B cell (primary cell): ENCODE measurements around the gene USP36. TPM values are rescaled to one million over a fixed set of nuclear protein-coding genes. Genes with fewer than 3 reads are reported as not detected.
A peak's percentile ranks its signal among the peaks of the same experiment; 100 is the strongest.

Experiments
- ATAC-seq: fragments of 200-7000 bp; cut with Tn5 transposase; one replicate; pipeline ENCODE4 v1.10.0; 2021; ENCODE audit warnings: low read depth, mild to moderate bottlenecking, moderate number of reproducible peaks, moderate library complexity
- CTCF ChIA-PET: fragments of 350-600 bp; sonication (Branson Sonifier 250); formaldehyde crosslinking; loops from one replicate; lab custom pipeline; 2021; ENCODE audit warnings: antibody characterized with exemption, inconsistent platforms; lab: Charles Lee
- POLR2A ChIA-PET: fragments of 350-600 bp; sonication (Branson Sonifier 250); formaldehyde crosslinking; loops from one replicate; lab custom pipeline; 2021; ENCODE audit warnings: antibody characterized with exemption; lab: Charles Lee
- DNase-seq: peaks from one replicate; pipeline ENCODE4 v3.0.0; 2013
- H2AFZ ChIP-seq: 2 replicates; pipeline ENCODE4 v1.6.1; 2012; ENCODE audit warnings: mild to moderate bottlenecking, low read depth, low read length; ENCODE audit not compliant: insufficient read depth, poor library complexity, severe bottlenecking
- H3K27ac ChIP-seq, 2 donors: 1 replicate in 1 of 2; 2 replicates in 1 of 2; pipeline ENCODE4 v1.5.1; 2012 to 2013; ENCODE audit warnings: low read length in 2 of 2, mild to moderate bottlenecking in 2 of 2, moderate library complexity in 1 of 2
- H3K27me3 ChIP-seq, 4 experiments: fragments of 200-600 bp in 1 of 4; sonication (generic) in 1 of 4; replicated peaks in 1 of 4; 1 replicate in 2 of 4; 2 replicates in 2 of 4; pipeline versions ENCODE4 v1.6.1 to v1.7.0; 2013 to 2016; ENCODE audit warnings: low read length in 3 of 4, mild to moderate bottlenecking in 2 of 4, mixed read lengths in 1 of 4, moderate library complexity in 1 of 4; ENCODE audit not compliant: insufficient read depth in 4 of 4, control insufficient read depth in 3 of 4; ENCODE audit errors: control extremely low read depth in 1 of 4
- H3K36me3 ChIP-seq, 2 experiments: replicated peaks in 1 of 2; 1 replicate in 1 of 2; 2 replicates in 1 of 2; pipeline versions ENCODE4 v1.6.1 to v1.7.1; 2013; ENCODE audit warnings: low read length in 1 of 2; ENCODE audit not compliant: insufficient read depth in 2 of 2, control insufficient read depth in 1 of 2; ENCODE audit errors: control extremely low read depth in 1 of 2, extremely low read depth in 1 of 2
- H3K4me1 ChIP-seq, 2 donors: fragments of 200-600 bp in 1 of 2; sonication (generic) in 1 of 2; 1 replicate in 1 of 2; 2 replicates in 1 of 2; pipeline versions ENCODE4 v1.5.1 to v1.6.1; 2013 to 2017; ENCODE audit warnings: low read length in 2 of 2; ENCODE audit not compliant: control insufficient read depth in 2 of 2, insufficient read depth in 2 of 2
- H3K4me2 ChIP-seq: replicated peaks from 2 replicates; pipeline ENCODE3; 2012; ENCODE audit warnings: mild to moderate bottlenecking, low read depth, low read length; ENCODE audit not compliant: poor library complexity, severe bottlenecking
- H3K4me3 ChIP-seq, 5 experiments: fragments of 200-600 bp in 1 of 5; sonication (generic) in 1 of 5; 1 replicate in 3 of 5; 2 replicates in 2 of 5; pipeline versions ENCODE4 v1.5.1 to v1.7.0; 2011 to 2016; ENCODE audit warnings: low read length in 4 of 5, mild to moderate bottlenecking in 4 of 5, low read depth in 2 of 5, control low read depth in 1 of 5, moderate library complexity in 1 of 5; ENCODE audit not compliant: insufficient read depth in 1 of 5; ENCODE audit errors: control extremely low read depth in 1 of 5, extremely low read depth in 1 of 5
- H3K79me2 ChIP-seq: fragments of 200-600 bp; sonication (generic); one replicate; pipeline ENCODE4 v1.6.0; 2016; ENCODE audit warnings: low read length; ENCODE audit not compliant: control insufficient read depth, insufficient read depth
- H3K9ac ChIP-seq: fragments of 200-600 bp; sonication (generic); 2 replicates; pipeline ENCODE4 v1.6.1; 2017; ENCODE audit warnings: mild to moderate bottlenecking, low read length, moderate library complexity
- H3K9me3 ChIP-seq, 3 donors: one replicate each; pipeline versions ENCODE4 v1.6.1 to v1.7.1; 2013; ENCODE audit warnings: low read length in 2 of 3; ENCODE audit not compliant: control insufficient read depth in 2 of 3, insufficient read depth in 1 of 3; ENCODE audit errors: control extremely low read depth in 1 of 3
- H4K20me1 ChIP-seq: 2 replicates; pipeline ENCODE4 v1.6.0; 2012; ENCODE audit warnings: mild to moderate bottlenecking, low read length; ENCODE audit not compliant: insufficient read depth, control insufficient read depth, poor library complexity, severe bottlenecking
- H3K27ac Mint-ChIP-seq: one replicate; pipeline ENCODE4 v1.8.0; 2021; ENCODE audit warnings: mixed read lengths
- H3K27me3 Mint-ChIP-seq: one replicate; pipeline ENCODE4 v1.8.0; 2021; ENCODE audit warnings: mixed read lengths
- H3K4me1 Mint-ChIP-seq: one replicate; pipeline ENCODE4 v1.8.0; 2021; ENCODE audit warnings: mixed read lengths
- H3K4me3 Mint-ChIP-seq: one replicate; pipeline ENCODE4 v1.8.0; 2021; ENCODE audit warnings: mixed read lengths
- H3K9me3 Mint-ChIP-seq: one replicate; pipeline ENCODE4 v1.8.0; 2022; ENCODE audit warnings: mixed read lengths; ENCODE audit not compliant: insufficient read depth
- CTCF ChIP-seq: fragments of 200-600 bp; IDR thresholded peaks from one replicate; pipeline ENCODE4 v1.8.0; 2022; ENCODE audit warnings: antibody characterized with exemption, mild to moderate bottlenecking
- EZH2 ChIP-seq: IDR thresholded peaks from 2 replicates; pipeline ENCODE4 v1.6.1; 2012; ENCODE audit warnings: borderline replicate concordance, low read depth, mild to moderate bottlenecking, moderate library complexity, low read length; ENCODE audit not compliant: insufficient read depth, poor library complexity, severe bottlenecking
- WGBS: methylation state at CpG from one replicate; pipeline ENCODE4 v1.1.5; 2013; ENCODE audit warnings: missing lambda C conversion rate; ENCODE audit not compliant: insufficient coverage; 5-methylcytosine and 5-hydroxymethylcytosine counted together
- intact Hi-C: fragments of 100-400 bp; cut with micrococcal nuclease; formaldehyde crosslinking; loops from one replicate; pipeline ENCODE4 v1.10.0; 2022
- polyA plus RNA-seq: library from polyadenylated mRNA; depleted of rRNA; stranded (reverse); fragments of >200 nt; gene quantifications from 2 replicates; pipeline ENCODE4 v1.2.3, GENCODE V29; 2012
- total RNA-seq, 2 donors: library from RNA; stranded (reverse); fragments of 120-200 nt in 1 of 2; gene quantifications; 1 replicate in 1 of 2; 2 replicates in 1 of 2; pipeline versions ENCODE4 v1.2.3 to v1.2.4, GENCODE V29; 2013 to 2022

The USP36 gene
- total and polyA plus RNA-seq, 2 donors (not counting 1 experiment from before 2014, with no cell fraction given), result 52.2 to 137 TPM

- Mint-ChIP-seq H3K27me3 (no peaks in the 10 kb centered on the region), H3K4me1 (peaks cover 76% of the 10 kb centered on the region), H3K9me3 (no peaks in the 10 kb centered on the region), H3K4me3 (peak overlapping the region; percentile 37), H3K27ac (peak overlapping the region; percentile 55)
- H3K27ac ChIP-seq, result peak overlapping the region in 1 of 2 donors; percentile 15
- ATAC-seq, result no peak
- peak overlapping the region; percentile 38 for H3K4me2 ChIP-seq
- WGBS, result 93% methylated on average over 9 of the region's 13 CpGs
- H3K4me1 ChIP-seq, result peaks cover 82 to 95% of the 10 kb centered on the region in 2 donors
- CTCF ChIA-PET, result interaction anchor here (1.4 to 7.2 kb wide), 4 partner anchors 8 to 45 kb away, joined by 4 to 46 read pairs (median 6); no protein-coding TSS in a partner anchor
- H3K4me3 ChIP-seq, result no peak overlapping the region
- H3K9me3 ChIP-seq, result no peaks in the 10 kb centered on the region
- no peak overlapping the region for H2AFZ ChIP-seq
- H3K9ac ChIP-seq, result no peak overlapping the region
- no peak for DNase-seq
- H3K27me3 ChIP-seq, result no peaks in the 10 kb centered on the region
- intact Hi-C loops, result no loop called here
- peaks cover 99% of the 10 kb centered on the region for H3K79me2 ChIP-seq
- peaks cover 16% of the 10 kb centered on the region for H4K20me1 ChIP-seq
- H3K36me3 ChIP-seq, result no peaks in the 10 kb centered on the region
- TF ChIP-seq CTCF (no peak), EZH2 (no peak)
- POLR2A ChIA-PET, result interaction anchor here (1.1 kb wide), 1 partner anchor 26 kb away, joined by 3 read pairs; no protein-coding TSS in a partner anchor
Measured at GRCh38 chr17:78753316-78754250, 87.0 kb downstream of the USP36 start.
